ENCODE data around the gene PUM1. TPM values are rescaled to one million over a fixed set of nuclear protein-coding genes. Genes with fewer than 3 reads are reported as not detected.

The PUM1 gene
- 100 to 1,000 TPM; 118 to 191 (median 132) TPM for total RNA-seq

- peak within 1 kb of the TSS; percentile 95 to 97 (median 95) for H3K27ac ChIP-seq
- H3K27me3 ChIP-seq = no peaks in the 10 kb centered on the region
- peak within 1 kb of the TSS; percentile 4 to 77 (median 37) for H3K4me3 ChIP-seq (replicated peaks in 1 of 3)
- TF ChIP-seq POLR2A (IDR thresholded peaks at IDR 0.05) (peak; percentile 77 to 91), CTCF (IDR thresholded peaks at IDR 0.05) (peak in 3 of 6 experiments; percentile 7 to 45 (median 23))
- no peaks in the 10 kb centered on the region for H3K36me3 ChIP-seq
- peaks cover 28 to 30% of the 10 kb centered on the region in 2 donors for H3K4me1 ChIP-seq
- DNase-seq = peak; percentile 100
- WGBS, 2 donors = 0 to 1% methylated on average over 45 to 52 of the region's 72 CpGs
- no peaks in the 10 kb centered on the region for H3K9me3 ChIP-seq
- intact Hi-C loops (cut with DNase I) = no loop called here
These were observed at the start of gene PUM1 for GRCh38 chr1:31065310-31066217. Gene PUM1 (minus strand): TSS chr1:31065717. CDS start chr1:31059566, 6,151 bp downstream.

- DNase-seq = no peak
- H3K9me3 ChIP-seq = no peaks in the 10 kb centered on the region
- no peak for TF ChIP-seq CTCF (IDR thresholded peaks at IDR 0.05)
- no peak for TF ChIP-seq POLR2A (IDR thresholded peaks at IDR 0.05)
- no peaks in the 10 kb centered on the region for H3K27me3 ChIP-seq
- WGBS, 2 donors = 74 to 77% methylated on average over 15 of the region's 15 CpGs
- H3K27ac ChIP-seq = no peak overlapping the region
- intact Hi-C loops (cut with DNase I) = no loop called here
- H3K4me1 ChIP-seq = no peaks in the 10 kb centered on the region
- no peak overlapping the region for H3K4me3 ChIP-seq (replicated peaks in 1 of 3)
- no peaks in the 10 kb centered on the region for H3K36me3 ChIP-seq
These were observed 46.9 kb upstream of the PUM1 start for GRCh38 chr1:31112266-31112935.

GRCh38 chr1:31111290-31111951 lies 45.9 kb upstream of the PUM1 start:
- WGBS, 2 donors = 71 to 75% methylated on average over 8 of the region's 8 CpGs
- no peaks in the 10 kb centered on the region for H3K9me3 ChIP-seq
- H3K4me1 ChIP-seq = no peaks in the 10 kb centered on the region
- TF ChIP-seq POLR2A (IDR thresholded peaks at IDR 0.05) (no peak), CTCF (IDR thresholded peaks at IDR 0.05) (no peak)
- intact Hi-C loops (cut with DNase I) = no loop called here
- no peaks in the 10 kb centered on the region for H3K27me3 ChIP-seq
- H3K27ac ChIP-seq = no peak overlapping the region
- H3K4me3 ChIP-seq (replicated peaks in 1 of 3) = no peak overlapping the region
- H3K36me3 ChIP-seq = no peaks in the 10 kb centered on the region
- peak; percentile 31 to 61 for DNase-seq

GRCh38 chr1:31110846-31111245 lies 45.3 kb upstream of the PUM1 start:
- WGBS, 2 donors = 86 to 89% methylated on average over 7 of the region's 7 CpGs
- no peak overlapping the region for H3K4me3 ChIP-seq (replicated peaks in 1 of 3)
- H3K9me3 ChIP-seq = no peaks in the 10 kb centered on the region
- H3K27me3 ChIP-seq = no peaks in the 10 kb centered on the region
- TF ChIP-seq CTCF (IDR thresholded peaks at IDR 0.05) (no peak), POLR2A (IDR thresholded peaks at IDR 0.05) (no peak)
- no peak for DNase-seq
- no peaks in the 10 kb centered on the region for H3K4me1 ChIP-seq
- H3K27ac ChIP-seq = no peak overlapping the region
- no peaks in the 10 kb centered on the region for H3K36me3 ChIP-seq
- intact Hi-C loops (cut with DNase I) = no loop called here

All from thyroid gland (tissue), 4 donors.